ENCODE measurements around the gene TGFBR3.

DNA sequence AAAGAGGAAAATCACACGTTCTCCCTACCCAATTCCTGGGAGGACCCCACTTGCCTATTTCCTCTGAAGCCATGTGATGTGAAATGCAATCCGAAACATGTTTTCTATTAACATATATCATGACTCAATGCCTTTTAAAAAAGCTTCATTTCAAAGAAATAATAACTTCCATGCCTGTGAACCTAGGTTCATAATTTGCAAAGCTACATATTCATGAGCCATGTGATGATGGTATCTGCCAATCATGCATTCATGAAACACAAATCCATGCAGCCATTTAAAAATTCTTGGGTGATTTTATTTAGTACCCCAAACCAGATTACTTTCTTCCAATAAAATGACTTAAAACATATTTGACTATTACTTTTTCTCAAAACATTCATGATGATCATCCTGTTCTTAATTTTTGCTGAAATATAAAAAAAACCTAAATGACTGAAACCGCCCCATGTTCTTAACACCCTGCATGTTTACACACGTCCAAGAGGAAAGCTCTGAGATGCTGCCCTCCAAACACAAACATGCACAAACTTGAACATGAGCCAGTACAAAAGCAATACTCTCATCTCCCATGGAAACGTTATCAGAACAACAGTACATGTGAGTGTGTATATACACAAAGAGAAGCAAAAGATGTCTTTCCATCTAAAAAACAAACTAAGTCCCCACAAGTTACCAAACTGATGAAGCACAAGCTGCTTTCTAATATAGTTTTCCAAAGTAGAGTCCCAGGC, 140.1 kb downstream of the TGFBR3 start:
- TF ChIP-seq, protein P1, sequence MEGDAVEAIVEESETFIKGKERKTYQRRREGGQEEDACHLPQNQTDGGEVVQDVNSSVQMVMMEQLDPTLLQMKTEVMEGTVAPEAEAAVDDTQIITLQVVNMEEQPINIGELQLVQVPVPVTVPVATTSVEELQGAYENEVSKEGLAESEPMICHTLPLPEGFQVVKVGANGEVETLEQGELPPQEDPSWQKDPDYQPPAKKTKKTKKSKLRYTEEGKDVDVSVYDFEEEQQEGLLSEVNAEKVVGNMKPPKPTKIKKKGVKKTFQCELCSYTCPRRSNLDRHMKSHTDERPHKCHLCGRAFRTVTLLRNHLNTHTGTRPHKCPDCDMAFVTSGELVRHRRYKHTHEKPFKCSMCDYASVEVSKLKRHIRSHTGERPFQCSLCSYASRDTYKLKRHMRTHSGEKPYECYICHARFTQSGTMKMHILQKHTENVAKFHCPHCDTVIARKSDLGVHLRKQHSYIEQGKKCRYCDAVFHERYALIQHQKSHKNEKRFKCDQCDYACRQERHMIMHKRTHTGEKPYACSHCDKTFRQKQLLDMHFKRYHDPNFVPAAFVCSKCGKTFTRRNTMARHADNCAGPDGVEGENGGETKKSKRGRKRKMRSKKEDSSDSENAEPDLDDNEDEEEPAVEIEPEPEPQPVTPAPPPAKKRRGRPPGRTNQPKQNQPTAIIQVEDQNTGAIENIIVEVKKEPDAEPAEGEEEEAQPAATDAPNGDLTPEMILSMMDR (IDR thresholded peaks at IDR 0.05), result no peak
- no peak for TF ChIP-seq POLR2A (IDR thresholded peaks at IDR 0.05)
